Amygdala (tissue), 56 donors: ENCODE data around the gene TBC1D5.
"Not testable (repeated sequence)": the region's sequence is repeated elsewhere in the genome, so short reads cannot be mapped to it uniquely, and the experiment has no call there.

Source experiments
- DNase-seq, 56 donors: peaks; one replicate each; lab custom pipeline; 2025; lab: John Stamatoyannopoulos, UW

The TBC1D5 gene

GRCh38 chr3:17501745-17502144 is 240.7 kb downstream of the TBC1D5 start:
- no peak for DNase-seq

GRCh38 chr3:17500618-17501017 is 241.8 kb downstream of the TBC1D5 start:
- no peak for DNase-seq

GRCh38 chr3:17494117-17494809 is 248.2 kb downstream of the TBC1D5 start:
- no peak for DNase-seq

- DNase-seq: no peak
Observed at GRCh38 chr3:17491601-17492000, 250.8 kb downstream of the TBC1D5 start.

GRCh38 chr3:17491190-17491589 is 251.2 kb downstream of the TBC1D5 start:
- DNase-seq: not testable (repeated sequence)

GRCh38 chr3:17489139-17489538 is 253.3 kb downstream of the TBC1D5 start:
- no peak for DNase-seq

- DNase-seq: peak in 3 of 56 donors; percentile 2 to 10 (median 7)
Observed at GRCh38 chr3:17481116-17481515, 261.3 kb downstream of the TBC1D5 start.

GRCh38 chr3:17479681-17480405 is 262.6 kb downstream of the TBC1D5 start:
- no peak for DNase-seq

- DNase-seq: no peak
Observed at GRCh38 chr3:17478673-17479072, 263.8 kb downstream of the TBC1D5 start.

GRCh38 chr3:17473761-17474160 is 268.7 kb downstream of the TBC1D5 start:
- no peak for DNase-seq

GRCh38 chr3:17469954-17470353 is 272.5 kb downstream of the TBC1D5 start:
- no peak for DNase-seq

- no peak for DNase-seq
Observed at GRCh38 chr3:17469520-17469919, 272.9 kb downstream of the TBC1D5 start.

- no peak for DNase-seq
Observed at GRCh38 chr3:17466028-17466427, 276.4 kb downstream of the TBC1D5 start.

GRCh38 chr3:17459470-17459993 is 282.9 kb downstream of the TBC1D5 start:
- no peak for DNase-seq

- no peak for DNase-seq
Observed at GRCh38 chr3:17456650-17457049, 285.8 kb downstream of the TBC1D5 start.

- no peak for DNase-seq
Observed at GRCh38 chr3:17456046-17456445, 286.4 kb downstream of the TBC1D5 start.

GRCh38 chr3:17444865-17445264 is 297.6 kb downstream of the TBC1D5 start:
- no peak for DNase-seq

GRCh38 chr3:17443142-17443541 is 299.3 kb downstream of the TBC1D5 start:
- DNase-seq: no peak

GRCh38 chr3:17442332-17443049 is 299.9 kb downstream of the TBC1D5 start:
- DNase-seq: no peak

- DNase-seq: no peak
Observed at GRCh38 chr3:17433876-17434275, 308.6 kb downstream of the TBC1D5 start.

- DNase-seq: no peak
Observed at GRCh38 chr3:17432236-17432635, 310.2 kb downstream of the TBC1D5 start.
